ENCODE measurements around the gene SGK1. TPM values are rescaled to one million over a fixed set of nuclear protein-coding genes. Genes with fewer than 3 reads are reported as not detected.
"Not testable (repeated sequence)": the region's sequence is repeated elsewhere in the genome, so short reads cannot be mapped to it uniquely, and the experiment has no call there.

Gene SGK1
- total RNA-seq, 4 donors from 2014 or later: 95.1 to 919 (median 248) TPM

GRCh38 chr6:134256862-134257261, 61.0 kb downstream of the SGK1 start:
- no peak overlapping the region for H3K4me3 ChIP-seq (ENCODE audit: low read depth, poor library complexity, severe bottlenecking)
- WGBS, 2 donors: 96 to 99% methylated on average over 8 of the region's 8 CpGs
- no peak for TF ChIP-seq CTCF (IDR thresholded peaks at IDR 0.05)
- TF ChIP-seq POLR2A (IDR thresholded peaks at IDR 0.05): no peak
- intact Hi-C loops (cut with DNase I; ENCODE audit: low total_unique reads): no loop called here
- no peak for DNase-seq (ENCODE audit: low spot score in 2 of 2)

- DNase-seq (ENCODE audit: low spot score in 2 of 2); H3K4me3 ChIP-seq (ENCODE audit: low read depth, poor library complexity, severe bottlenecking); intact Hi-C loops (cut with DNase I; ENCODE audit: low total_unique reads): not testable (repeated sequence)
- 85 to 89% methylated on average over 2 of the region's 2 CpGs for WGBS, 2 donors
These were observed 62.6 kb downstream of the SGK1 start for GRCh38 chr6:134255280-134255679.

- TF ChIP-seq POLR2A (IDR thresholded peaks at IDR 0.05): no peak
- no peak for TF ChIP-seq CTCF (IDR thresholded peaks at IDR 0.05)
- intact Hi-C loops (cut with DNase I; ENCODE audit: low total_unique reads): no loop called here
- WGBS, 2 donors: 67 to 72% methylated on average over 4 of the region's 4 CpGs
- no peak overlapping the region for H3K4me3 ChIP-seq (ENCODE audit: low read depth, poor library complexity, severe bottlenecking)
- no peak for DNase-seq (ENCODE audit: low spot score in 2 of 2)
These were observed 63.8 kb downstream of the SGK1 start for GRCh38 chr6:134254118-134254517.

DNA sequence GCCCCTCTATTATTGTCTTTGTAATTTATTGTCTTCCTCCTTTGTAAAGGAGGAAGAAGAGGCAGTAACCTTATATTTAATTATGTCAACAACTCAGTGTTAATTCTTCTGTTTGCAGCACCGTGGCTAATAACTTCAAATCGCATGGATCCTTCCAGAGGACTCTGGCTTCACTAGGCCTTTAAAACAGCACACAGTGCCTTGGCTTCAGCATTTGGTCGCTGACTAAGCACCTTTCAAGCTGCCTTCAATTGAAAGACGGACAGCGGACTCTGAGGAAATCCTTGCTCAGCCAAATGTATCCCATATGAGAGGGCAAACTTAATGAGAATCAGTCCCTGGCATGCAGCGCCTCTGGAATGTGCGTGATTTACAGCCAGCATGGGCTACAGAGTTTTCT, 64.2 kb downstream of the SGK1 start:
- no peak overlapping the region for H3K4me3 ChIP-seq (ENCODE audit: low read depth, poor library complexity, severe bottlenecking)
- no peak for TF ChIP-seq POLR2A (IDR thresholded peaks at IDR 0.05)
- no peak for TF ChIP-seq CTCF (IDR thresholded peaks at IDR 0.05)
- intact Hi-C loops (cut with DNase I; ENCODE audit: low total_unique reads): no loop called here
- no peak for DNase-seq (ENCODE audit: low spot score in 2 of 2)
- 45 to 61% methylated on average over 7 of the region's 7 CpGs for WGBS, 2 donors

DNA sequence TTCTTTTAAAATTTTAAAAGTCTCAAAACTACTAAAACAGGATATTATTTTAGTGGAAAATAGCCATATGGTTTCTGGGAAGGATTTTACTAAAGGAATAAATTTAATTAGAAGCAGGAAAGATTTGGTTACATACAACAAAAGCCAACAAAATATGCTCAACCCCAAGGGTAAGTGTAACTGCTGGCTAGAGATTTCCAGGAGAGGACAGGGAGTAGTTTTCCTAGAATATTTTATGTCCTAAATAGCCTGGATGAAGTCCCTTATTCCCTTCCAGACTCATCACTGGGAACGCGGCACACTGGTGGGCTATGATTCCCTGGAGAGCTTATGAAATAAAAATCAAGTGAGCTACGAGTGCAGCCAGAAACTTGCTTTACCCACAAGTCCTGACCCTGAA, 66.6 kb downstream of the SGK1 start:
- no peak overlapping the region for H3K4me3 ChIP-seq (ENCODE audit: low read depth, poor library complexity, severe bottlenecking)
- TF ChIP-seq POLR2A (IDR thresholded peaks at IDR 0.05) (no peak), CTCF (IDR thresholded peaks at IDR 0.05) (no peak)
- no peak for DNase-seq (ENCODE audit: low spot score in 2 of 2)
- intact Hi-C loops (cut with DNase I; ENCODE audit: low total_unique reads): no loop called here
- WGBS, 2 donors: 57 to 85% methylated on average over 3 of the region's 3 CpGs

DNA sequence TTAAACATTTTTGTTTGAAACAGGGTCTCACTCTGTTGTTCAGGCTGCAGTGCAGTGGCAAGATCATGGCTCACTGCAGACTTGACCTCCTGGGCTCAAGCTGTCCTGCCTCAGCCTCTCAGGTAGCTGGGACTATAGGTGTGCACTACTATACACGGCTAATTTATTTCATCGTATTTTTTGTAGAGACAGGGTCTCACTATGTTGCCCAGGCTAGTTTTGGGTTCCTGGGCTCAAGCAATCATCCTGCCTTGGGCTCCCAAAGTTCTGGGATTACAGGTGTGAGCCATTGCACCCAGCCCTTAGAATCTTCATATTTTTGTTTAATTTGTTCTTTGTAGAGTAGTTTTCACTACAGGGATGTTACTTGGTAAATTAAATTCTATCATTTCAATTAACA, 67.1 kb downstream of the SGK1 start:
- no peak overlapping the region for H3K4me3 ChIP-seq (ENCODE audit: low read depth, poor library complexity, severe bottlenecking)
- DNase-seq (ENCODE audit: low spot score in 2 of 2): no peak
- TF ChIP-seq POLR2A (IDR thresholded peaks at IDR 0.05): no peak
- TF ChIP-seq CTCF (IDR thresholded peaks at IDR 0.05): no peak
- 88 to 95% methylated on average over 2 of the region's 2 CpGs for WGBS, 2 donors
- intact Hi-C loops (cut with DNase I; ENCODE audit: low total_unique reads): no loop called here
